ENCODE results near the gene OGG1.

The OGG1 gene

GRCh38 chr3:9786209-9786739, 36.5 kb downstream of the OGG1 start:
- no peak for DNase-seq

GRCh38 chr3:9786825-9787669, 37.3 kb downstream of the OGG1 start:
- no peak for DNase-seq

- no peak for DNase-seq
Measured at GRCh38 chr3:9787714-9788113, 38.0 kb downstream of the OGG1 start.

GRCh38 chr3:9791127-9791526, 41.4 kb downstream of the OGG1 start:
- no peak for DNase-seq

GRCh38 chr3:9791790-9792404, 42.1 kb downstream of the OGG1 start:
- no peak for DNase-seq

- DNase-seq: peak; percentile 97
Measured at GRCh38 chr3:9792405-9793160, 42.8 kb downstream of the OGG1 start, which contains the start of the genes ARPC4 and TADA3. TSS of gene ARPC4 (plus strand) at chr3:9793082. CDS start at chr3:9793122, 40 bp downstream. TSS of gene TADA3 (minus strand) at chr3:9792473. CDS start at chr3:9791466, 1,007 bp downstream.

GRCh38 chr3:9793161-9793781, 43.5 kb downstream of the OGG1 start:
- peak; percentile 36 for DNase-seq

- DNase-seq: no peak
Measured at GRCh38 chr3:9794400-9794799, 44.6 kb downstream of the OGG1 start.

GRCh38 chr3:9795207-9795606, 45.5 kb downstream of the OGG1 start:
- no peak for DNase-seq

GRCh38 chr3:9797196-9797945, 47.6 kb downstream of the OGG1 start:
- DNase-seq: no peak

GRCh38 chr3:9800529-9800928, 50.8 kb downstream of the OGG1 start:
- DNase-seq: no peak

- no peak for DNase-seq
Measured at GRCh38 chr3:9803494-9803893, 53.7 kb downstream of the OGG1 start.

GRCh38 chr3:9804996-9805395, 55.2 kb downstream of the OGG1 start:
- DNase-seq: no peak

GRCh38 chr3:9806137-9806536, 56.4 kb downstream of the OGG1 start:
- DNase-seq: no peak

Data from fibroblast of skin of abdomen (primary cell).